22Rv1 (cell line): Measurements from ENCODE around the gene KRT6C.

Experiments
- H3K27ac ChIP-seq: fragments of 450-650 bp; 2 replicates; pipeline ENCODE4 v1.5.1; 2017
- CTCF ChIP-seq: fragments of 450-650 bp; IDR thresholded peaks from 2 replicates; pipeline ENCODE4 v1.5.1; 2017; ENCODE audit warnings: mild to moderate bottlenecking
- ZFX ChIP-seq: fragments of 450-650 bp; IDR thresholded peaks from 2 replicates; pipeline ENCODE4 v1.6.1; 2017; ENCODE audit warnings: antibody characterized with exemption, borderline replicate concordance

KRT6C gene

GRCh38 chr12:52436828-52437474 is 36.7 kb downstream of the KRT6C start:
- H3K27ac ChIP-seq: no peak overlapping the region
- TF ChIP-seq CTCF (no peak), ZFX (no peak)

- no peak for TF ChIP-seq ZFX
- TF ChIP-seq CTCF: no peak
- no peak overlapping the region for H3K27ac ChIP-seq
Measured at GRCh38 chr12:52436000-52436827, 37.4 kb downstream of the KRT6C start.

- no peak overlapping the region for H3K27ac ChIP-seq
- TF ChIP-seq CTCF (no peak), ZFX (no peak)
Measured at GRCh38 chr12:52435659-52435999, 38.0 kb downstream of the KRT6C start.

- no peak overlapping the region for H3K27ac ChIP-seq
- TF ChIP-seq ZFX (no peak), CTCF (no peak)
Measured at GRCh38 chr12:52434760-52435530, 38.7 kb downstream of the KRT6C start.

- TF ChIP-seq ZFX (no peak), CTCF (no peak)
- H3K27ac ChIP-seq: no peak within 1 kb of the TSS
Measured at GRCh38 chr12:52434081-52434733, 39.4 kb downstream of the KRT6C start, which contains the start of gene KRT75. Gene KRT75, minus strand, starts transcription at chr12:52434371. Its CDS starts 67 bp downstream, at chr12:52434304.

GRCh38 chr12:52433501-52434080 is 40.0 kb downstream of the KRT6C start:
- H3K27ac ChIP-seq: no peak overlapping the region

More at GRCh38 chr12:52433501-52434080, 40.0 kb downstream of the KRT6C start:
- no peak for TF ChIP-seq ZFX
- no peak for TF ChIP-seq CTCF
